ENCODE results near the gene CDHR3. TPM values are rescaled to one million over a fixed set of nuclear protein-coding genes. Genes with fewer than 3 reads are reported as not detected.

Gene CDHR3
- total RNA-seq, 1 experiment from 2014 or later = 6.5 TPM

GRCh38 chr7:106068538-106068961 lies 105.5 kb downstream of the CDHR3 start:
- POLR2A ChIA-PET = interaction anchor here (0.7 kb wide), 1 partner anchor 15 kb away, joined by 6 read pairs; no protein-coding TSS in a partner anchor
- no TSS peak for BruUV-seq (replicated peaks)
- TF ChIP-seq SIN3A (IDR thresholded peaks at IDR 0.05; ENCODE audit: borderline replicate concordance, insufficient read depth, low read depth, low read length) (no peak), TCF7L2 (IDR thresholded peaks at IDR 0.05; ENCODE audit: low read depth, low read length) (no peak), POLR2AphosphoS5 (IDR thresholded peaks at IDR 0.05; ENCODE audit: low read depth, low read length) (no peak), REST (IDR thresholded peaks at IDR 0.05; ENCODE audit: insufficient read depth in 1 of 2, low read depth in 2 of 2, low read length in 1 of 2) (no peak), CTCF (IDR thresholded peaks at IDR 0.05) (no peak)
- DNase-seq (ENCODE audit: low read depth, low spot score) (no peak), ATAC-seq (no peak)
- H3K4me3 ChIP-seq (ENCODE audit: low read depth in 2 of 2, low read length in 2 of 2) = no peak overlapping the region
- in situ Hi-C loops (cut with HindIII; ENCODE audit: low pct_unique_long_range_greater_than_20kb, low sequenced_read_pairs) (loop anchor here (25.0 kb wide), 1 partner anchor 94 kb away; no protein-coding TSS in a partner anchor), intact Hi-C loops (cut with micrococcal nuclease; ENCODE audit: unreplicated experiment) (no loop called here)
- H3K36me3 ChIP-seq (ENCODE audit: control insufficient read depth, insufficient read depth, low read length) = no peaks in the 10 kb centered on the region
- H3K4me1 ChIP-seq (ENCODE audit: control insufficient read depth, insufficient read depth, low read length) = peaks cover 48% of the 10 kb centered on the region
- H3K27me3 ChIP-seq (ENCODE audit: control insufficient read depth, insufficient read depth, low read length) = no peaks in the 10 kb centered on the region
- no peaks in the 10 kb centered on the region for H3K9me3 ChIP-seq (ENCODE audit: control insufficient read depth, insufficient read depth, low read depth, low read length)
- peak overlapping the region; percentile 11 for H3K27ac ChIP-seq (ENCODE audit: low read length)
- CTCF ChIA-PET = no interaction called here

GRCh38 chr7:106068986-106069385 lies 105.9 kb downstream of the CDHR3 start:
- H3K4me3 ChIP-seq (ENCODE audit: low read depth in 2 of 2, low read length in 2 of 2) = no peak overlapping the region
- H3K27me3 ChIP-seq (ENCODE audit: control insufficient read depth, insufficient read depth, low read length) = no peaks in the 10 kb centered on the region
- H3K4me1 ChIP-seq (ENCODE audit: control insufficient read depth, insufficient read depth, low read length) = peaks cover 43% of the 10 kb centered on the region
- H3K36me3 ChIP-seq (ENCODE audit: control insufficient read depth, insufficient read depth, low read length) = no peaks in the 10 kb centered on the region
- POLR2A ChIA-PET = interaction anchor here (0.7 kb wide), 1 partner anchor 15 kb away, joined by 6 read pairs; no protein-coding TSS in a partner anchor
- in situ Hi-C loops (cut with HindIII; ENCODE audit: low pct_unique_long_range_greater_than_20kb, low sequenced_read_pairs) = loop anchor here (25.0 kb wide), 1 partner anchor 93 kb away; no protein-coding TSS in a partner anchor
- ATAC-seq (no peak), DNase-seq (ENCODE audit: low read depth, low spot score) (no peak)
- TF ChIP-seq SIN3A (IDR thresholded peaks at IDR 0.05; ENCODE audit: borderline replicate concordance, insufficient read depth, low read depth, low read length) (no peak), REST (IDR thresholded peaks at IDR 0.05; ENCODE audit: insufficient read depth in 1 of 2, low read depth in 2 of 2, low read length in 1 of 2) (no peak)
- intact Hi-C loops (cut with micrococcal nuclease; ENCODE audit: unreplicated experiment) = no loop called here
- H3K9me3 ChIP-seq (ENCODE audit: control insufficient read depth, insufficient read depth, low read depth, low read length) = no peaks in the 10 kb centered on the region
- BruUV-seq (replicated peaks) = no TSS peak
- CTCF ChIA-PET = no interaction called here
- peak overlapping the region; percentile 11; the same call in 1 of the 2 replicates for H3K27ac ChIP-seq (ENCODE audit: low read length)

All from Panc1 (cell line).